GM19324 (cell line): ENCODE data around the gene GATB.

Experiments used
- ATAC-seq: cut with Tn5 transposase; IDR thresholded peaks from one replicate; pipeline ENCODE4 v1.9.1; 2021; ENCODE audit warnings: mild to moderate bottlenecking, moderate library complexity; ENCODE audit not compliant: unreplicated experiment, low FRiP score

GATB gene

DNA sequence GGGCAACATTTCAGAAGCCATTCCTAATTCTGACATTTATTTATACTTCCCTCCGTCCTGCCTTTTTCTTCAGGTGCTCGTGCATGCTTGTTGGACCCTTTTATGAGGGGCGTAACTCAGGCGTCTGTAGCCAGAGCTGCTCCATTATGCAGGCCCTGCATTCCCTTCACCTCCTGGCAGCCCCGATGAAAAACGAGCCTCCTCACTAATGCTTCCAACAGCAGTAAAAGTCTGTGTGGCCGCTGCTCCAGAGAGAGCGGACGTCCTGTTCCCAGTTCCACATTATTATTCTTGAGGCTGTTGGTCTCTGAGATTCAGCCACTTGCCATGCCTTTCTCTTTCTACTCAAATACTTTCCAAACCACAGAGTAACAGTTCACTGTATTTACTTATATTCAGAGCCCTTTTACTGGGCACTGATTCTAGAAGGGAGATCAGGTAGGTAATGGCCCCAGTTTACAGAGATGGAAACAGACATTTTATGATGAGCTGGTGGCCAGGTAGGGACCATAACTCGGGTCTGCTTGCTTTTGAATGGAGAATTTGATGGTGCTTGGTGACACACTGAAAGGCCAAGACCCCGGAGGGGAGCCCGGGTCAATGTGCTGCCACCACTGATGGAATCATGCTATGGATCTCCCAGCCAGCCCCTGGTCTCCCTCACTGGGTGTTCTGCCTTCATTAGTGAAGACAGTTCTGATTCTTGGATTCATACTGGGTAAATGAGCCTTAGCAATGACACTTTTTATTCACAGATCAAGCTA, 101.0 kb downstream of the GATB start:
- ATAC-seq = no peak

GRCh38 chr4:151658959-151659600, 101.7 kb downstream of the GATB start:
- no peak for ATAC-seq

DNA sequence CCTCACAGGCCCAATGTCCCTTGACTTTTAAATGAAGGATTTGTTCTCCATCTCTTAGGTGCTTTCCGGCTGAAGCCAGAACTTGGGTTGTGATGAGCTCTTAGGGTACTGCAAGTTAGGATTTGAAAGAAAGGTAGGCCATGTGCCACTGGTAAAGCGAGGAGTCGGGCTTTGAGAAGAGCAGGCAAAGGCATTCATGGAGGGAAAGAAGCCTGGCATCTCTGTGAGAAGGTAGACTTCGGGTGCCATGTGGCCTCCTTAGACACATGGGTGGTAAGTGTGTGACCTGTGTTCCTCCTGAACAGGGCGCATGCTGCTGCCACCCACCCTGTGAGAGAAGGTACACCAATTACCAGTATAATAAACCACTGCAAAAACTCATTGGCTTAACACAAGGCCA, 102.9 kb downstream of the GATB start:
- no peak for ATAC-seq

DNA sequence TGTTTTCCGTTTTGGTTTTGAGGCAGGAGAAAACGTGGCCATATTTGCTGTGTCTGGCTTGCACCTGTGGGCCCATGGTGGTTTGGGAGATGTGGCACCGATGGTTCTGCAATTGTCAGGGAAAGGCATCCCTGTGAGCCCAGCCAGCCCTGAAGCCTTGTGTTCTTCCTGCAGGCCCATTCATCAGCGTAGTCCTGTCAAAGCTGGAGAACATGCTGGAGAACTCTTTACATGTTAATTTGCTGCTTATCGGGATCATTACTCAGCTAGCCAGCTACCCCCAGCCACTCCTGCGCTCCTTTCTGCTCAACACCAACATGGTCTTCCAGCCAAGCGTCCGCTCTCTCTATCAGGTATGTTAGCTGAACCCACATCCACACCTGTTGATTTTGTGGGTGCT, 104.7 kb downstream of the GATB start:
- ATAC-seq = no peak

GRCh38 chr4:151653548-151653918, 107.3 kb downstream of the GATB start:
- ATAC-seq = no peak

DNA sequence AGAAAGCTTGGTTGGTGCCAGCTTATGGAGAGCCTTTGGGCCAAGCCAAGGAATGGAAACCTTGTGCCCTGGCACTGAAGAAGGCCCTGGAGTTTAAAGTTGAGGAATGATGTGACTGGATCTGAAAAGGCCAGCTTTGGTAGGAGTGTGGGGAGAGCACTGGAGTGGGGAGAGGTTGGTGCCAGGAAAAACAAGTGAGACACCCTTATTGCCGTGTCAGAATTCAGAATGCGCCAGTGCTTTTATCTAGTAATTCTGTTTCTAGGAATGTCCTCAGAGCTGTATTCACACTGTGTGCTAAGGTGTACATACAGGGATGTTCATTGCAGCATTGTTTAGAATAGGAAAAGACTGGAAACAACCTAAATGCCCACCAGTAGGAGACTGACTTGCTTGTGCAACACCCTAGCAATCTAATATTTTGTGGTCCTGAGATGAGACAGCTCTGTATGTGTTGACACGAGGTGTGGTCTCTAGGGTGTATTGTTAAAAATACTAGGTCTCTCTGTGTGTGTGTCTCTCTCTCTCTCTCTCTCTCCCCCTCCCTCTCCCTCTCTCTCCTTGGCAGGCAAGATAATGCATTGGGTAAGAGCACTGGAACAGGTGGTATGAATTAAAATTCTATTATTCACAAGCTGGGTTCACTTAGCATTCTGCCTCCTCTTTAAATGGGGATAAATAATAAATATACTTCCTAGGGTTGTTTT, 107.8 kb downstream of the GATB start:
- ATAC-seq = no peak

DNA sequence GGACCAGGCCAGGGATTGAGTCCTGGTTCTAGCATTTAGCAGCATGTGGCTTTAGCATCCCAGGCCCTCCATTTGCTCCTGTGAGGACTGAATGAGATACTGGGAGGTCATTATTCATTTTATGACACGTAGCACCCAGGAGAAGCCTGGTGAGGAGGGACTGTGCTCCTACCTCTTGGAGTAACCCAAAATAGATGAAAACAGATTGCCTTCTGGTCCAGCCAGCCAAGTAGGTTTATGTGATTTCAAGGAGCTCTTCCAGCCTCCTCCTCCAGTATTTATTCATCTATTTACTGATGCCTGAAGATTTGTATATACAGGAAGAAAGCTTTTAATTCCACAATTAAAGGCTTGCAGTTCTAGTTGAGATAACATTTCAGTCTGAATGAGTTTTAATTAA, 109.3 kb downstream of the GATB start:
- no peak for ATAC-seq

DNA sequence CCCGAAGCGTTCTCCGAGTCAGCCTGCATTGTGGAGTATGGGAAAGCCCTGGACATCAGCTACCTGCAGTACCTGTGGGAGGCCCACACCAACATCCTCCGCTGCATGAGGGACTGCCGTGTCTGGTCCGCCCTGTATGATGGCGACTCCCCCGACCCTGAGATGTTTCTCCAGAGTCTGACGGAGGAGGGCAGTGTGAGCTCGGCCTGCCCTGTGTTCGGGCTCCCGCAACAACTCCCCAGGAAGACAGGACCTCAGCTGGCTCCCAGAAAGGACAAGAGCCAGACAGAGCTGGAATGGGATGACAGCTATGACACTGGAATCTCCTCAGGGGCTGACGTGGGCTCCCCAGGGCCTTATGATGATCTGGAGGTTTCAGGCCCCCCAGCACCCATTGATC, 111.3 kb downstream of the GATB start:
- ATAC-seq = no peak

DNA sequence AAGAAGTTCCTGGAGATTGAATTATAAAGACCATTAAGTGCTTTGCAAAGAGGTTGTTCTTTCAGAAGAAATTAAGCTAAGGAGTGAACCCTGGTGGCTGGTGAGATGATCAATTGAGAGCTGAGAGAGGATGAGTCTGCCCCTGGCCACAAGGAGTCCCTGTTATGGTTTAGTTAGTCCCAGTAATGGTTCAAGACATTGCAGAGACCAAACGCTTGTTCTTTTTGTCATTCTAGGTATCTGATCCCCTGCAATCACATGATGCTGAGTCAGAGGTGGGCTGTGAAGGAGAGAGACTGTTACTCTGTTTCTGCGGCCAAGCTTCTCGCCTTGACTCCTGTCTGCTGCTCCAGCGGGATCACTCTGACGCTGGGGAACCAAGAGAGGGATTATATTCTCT, 114.5 kb downstream of the GATB start:
- no peak for ATAC-seq

DNA sequence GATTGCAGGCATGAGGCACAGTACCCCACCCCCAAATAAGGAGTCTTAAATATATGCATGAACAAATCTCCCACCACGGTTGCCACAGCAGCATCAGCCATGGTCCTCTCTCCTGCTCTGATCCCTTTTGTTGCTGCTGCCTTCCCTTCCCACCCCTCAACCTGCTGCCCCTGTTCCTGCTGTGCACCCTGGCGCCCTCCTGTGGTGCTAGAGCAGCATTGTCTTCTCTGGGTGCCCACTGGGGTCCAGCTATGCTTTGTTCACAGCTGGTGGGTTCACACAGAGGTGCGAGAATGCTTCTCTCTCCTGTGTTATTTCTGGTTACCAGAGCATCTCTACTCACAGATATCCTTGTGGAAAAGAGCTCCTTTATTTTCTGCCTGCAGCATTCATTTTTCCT, 116.2 kb downstream of the GATB start:
- ATAC-seq = no peak

DNA sequence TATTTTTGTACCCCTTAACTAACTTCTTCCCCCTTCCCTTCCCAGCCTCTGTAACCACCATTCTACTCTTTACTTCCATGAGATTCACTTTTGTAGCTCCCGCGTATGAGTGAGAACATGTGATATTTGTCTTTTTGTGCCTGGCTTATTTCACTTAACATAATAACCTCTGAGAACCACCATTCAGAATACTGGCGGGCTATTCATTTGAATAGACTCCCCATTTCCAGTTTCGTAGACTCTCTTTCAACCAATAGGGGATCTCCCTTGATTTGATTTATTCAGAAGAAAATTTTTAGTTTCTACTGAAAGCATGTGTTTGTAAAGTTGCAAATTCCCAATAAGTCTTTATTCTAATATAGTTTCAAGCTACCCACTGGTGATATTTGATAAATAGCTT, 117.2 kb downstream of the GATB start:
- no peak for ATAC-seq

- ATAC-seq = no peak
These were observed 118.8 kb downstream of the GATB start for GRCh38 chr4:151641983-151642382.

GRCh38 chr4:151641167-151641566, 119.6 kb downstream of the GATB start:
- ATAC-seq = no peak

GRCh38 chr4:151640381-151640780, 120.4 kb downstream of the GATB start:
- no peak for ATAC-seq

DNA sequence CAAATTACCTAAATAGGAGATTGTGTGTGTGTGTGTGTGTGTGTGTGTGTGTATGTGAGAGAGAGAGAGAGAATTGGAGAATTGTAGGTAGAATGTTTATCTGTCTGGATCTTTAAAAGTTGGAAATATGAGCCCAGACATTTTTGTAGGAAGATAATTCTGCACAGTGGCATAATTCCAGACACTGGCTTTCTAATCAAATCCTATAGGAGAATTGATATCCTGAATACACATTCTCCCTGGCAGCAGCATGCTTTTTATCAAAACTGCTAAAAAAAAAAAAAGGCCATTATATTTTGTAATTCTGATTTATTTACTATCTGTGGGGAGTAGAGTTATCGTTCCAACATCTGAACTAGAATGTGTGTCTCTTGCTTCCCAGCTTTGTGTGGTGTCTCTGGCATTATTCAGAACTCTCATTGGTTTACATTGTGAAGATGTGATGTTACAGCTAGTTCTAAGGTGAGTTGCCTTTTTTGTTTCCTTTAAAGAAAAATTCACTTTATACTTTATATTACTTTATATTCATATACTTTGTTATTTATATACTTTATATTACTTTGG, 122.4 kb downstream of the GATB start:
- ATAC-seq = no peak

DNA sequence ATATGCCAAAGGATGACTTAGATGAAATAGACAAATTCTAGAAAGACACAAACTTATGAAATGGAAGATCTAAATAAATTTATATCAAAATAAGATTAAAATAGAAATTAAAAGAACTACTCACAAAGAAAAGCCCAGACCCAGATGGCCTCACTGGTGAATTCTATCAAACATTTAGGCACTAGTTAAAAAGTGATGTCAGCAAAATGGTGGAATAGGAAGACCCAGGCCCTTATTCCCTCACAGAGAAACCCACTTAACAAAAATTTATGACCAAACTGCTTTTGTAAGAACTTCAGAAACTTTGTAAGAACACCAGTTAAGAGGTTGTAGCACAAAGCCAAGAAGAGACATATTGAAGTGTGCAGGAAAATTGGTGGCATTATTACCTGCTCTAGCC, 129.5 kb downstream of the GATB start:
- ATAC-seq = no peak

DNA sequence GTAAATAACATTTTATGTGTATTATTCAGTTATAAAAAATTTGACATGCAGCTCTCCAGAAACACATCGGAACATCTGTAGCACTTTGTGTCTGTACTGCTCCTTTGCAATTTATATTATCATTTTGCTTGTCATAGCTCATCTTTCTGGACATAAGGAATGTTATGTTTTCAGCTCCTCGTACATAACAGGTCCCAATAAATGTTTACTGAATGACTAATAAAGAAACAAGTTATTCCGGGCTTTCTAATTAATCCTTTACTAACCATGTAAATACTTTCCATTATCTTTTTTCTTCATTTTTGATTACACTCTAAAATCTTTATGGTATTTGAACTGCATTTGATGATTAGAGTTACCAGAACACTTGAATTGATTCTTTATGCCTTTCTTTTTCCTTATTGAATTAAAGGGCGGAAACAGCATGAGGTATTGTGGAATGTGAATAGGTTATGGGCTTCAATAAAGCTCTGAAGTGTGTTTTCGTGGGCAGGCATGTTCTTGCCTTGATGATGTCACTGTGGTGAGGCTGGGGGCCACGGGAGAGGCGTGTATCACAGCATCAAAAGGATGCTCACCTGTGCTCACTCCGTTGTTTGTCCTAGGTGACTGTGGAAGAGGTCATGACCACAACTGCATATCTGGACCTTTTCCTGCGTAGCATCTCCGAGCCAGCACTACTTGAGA, 131.6 kb downstream of the GATB start:
- ATAC-seq = no peak

- ATAC-seq = no peak
These were observed 132.7 kb downstream of the GATB start for GRCh38 chr4:151628001-151628608.

DNA sequence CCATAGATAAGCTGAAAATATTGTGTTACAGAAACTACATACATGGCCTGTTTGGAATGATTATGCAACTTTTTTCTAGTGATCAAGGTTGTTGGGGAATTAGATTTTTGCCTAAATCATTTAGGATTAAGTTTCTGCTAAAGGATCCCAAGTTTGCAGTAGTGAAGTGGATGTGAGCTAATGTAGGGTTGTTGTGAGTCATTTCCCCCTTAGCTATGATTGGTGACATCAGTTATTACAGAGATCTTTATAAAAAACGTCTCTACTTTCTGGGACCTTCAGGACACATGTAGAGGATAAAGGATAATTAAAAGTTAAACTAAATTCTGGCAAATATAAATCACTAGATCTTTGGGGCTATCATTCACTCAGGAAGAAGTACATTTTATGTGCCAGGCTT, 133.3 kb downstream of the GATB start:
- ATAC-seq = no peak

DNA sequence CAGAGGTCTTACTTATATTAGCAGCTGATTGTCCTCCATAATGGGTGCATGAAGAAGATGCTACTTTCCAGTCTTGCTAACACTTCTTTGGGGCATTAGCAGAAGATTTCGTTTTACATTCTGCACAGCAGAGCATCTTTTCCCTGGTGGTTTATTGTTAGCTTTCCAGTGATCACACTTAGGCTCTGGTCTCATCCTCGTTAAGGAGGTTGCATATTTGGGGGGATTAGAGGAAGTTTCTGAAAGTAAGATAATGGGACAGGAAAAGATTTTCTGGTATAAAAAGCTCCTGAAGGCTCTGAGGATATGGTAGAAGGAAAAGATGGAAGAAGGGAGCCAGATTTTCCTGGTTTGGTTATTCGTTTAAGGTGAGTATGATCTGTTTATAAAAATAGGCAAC, 134.1 kb downstream of the GATB start:
- no peak for ATAC-seq

- no peak for ATAC-seq
These were observed 134.6 kb downstream of the GATB start for GRCh38 chr4:151626228-151626627.
